GM23338 (cell line): ENCODE data around the gene LRRC26. TPM values are rescaled to one million over a fixed set of nuclear protein-coding genes. Genes with fewer than 3 reads are reported as not detected.

Experiments used
- ATAC-seq: fragments of 200-7000 bp; cut with Tn5 transposase; 3 replicates; pipeline ENCODE4 v1.9.1; 2020
- DNase-seq: peaks from one replicate; pipeline ENCODE4 v3.0.0-alpha.2; 2015; ENCODE audit warnings: low spot score
- H2AFZ ChIP-seq: fragments of 200-600 bp; sonication (generic); 2 replicates; pipeline ENCODE4 v1.8.0; 2016; ENCODE audit warnings: antibody characterized with exemption, mild to moderate bottlenecking, moderate library complexity
- H3F3A ChIP-seq: fragments of 200-600 bp; sonication (generic); replicated peaks from 2 replicates; pipeline ENCODE4 v1.8.0; 2017; ENCODE audit warnings: antibody characterized with exemption, mixed run types, low read depth
- H3K27ac ChIP-seq: fragments of 200-600 bp; sonication (generic); 2 replicates; pipeline ENCODE4 v1.6.1; 2016; ENCODE audit warnings: low read depth
- H3K27me3 ChIP-seq: fragments of 200-600 bp; sonication (generic); 2 replicates; pipeline ENCODE4 v1.8.0; 2016; ENCODE audit warnings: mild to moderate bottlenecking, mixed run types, moderate library complexity; ENCODE audit not compliant: insufficient read depth
- H3K36me3 ChIP-seq: fragments of 200-600 bp; sonication (generic); 2 replicates; pipeline ENCODE4 v1.8.0; 2016; ENCODE audit warnings: mild to moderate bottlenecking; ENCODE audit not compliant: insufficient read depth
- H3K4me1 ChIP-seq: fragments of 200-600 bp; sonication (generic); 2 replicates; pipeline ENCODE4 v1.8.0; 2016; ENCODE audit warnings: mild to moderate bottlenecking, moderate library complexity; ENCODE audit not compliant: insufficient read depth
- H3K4me2 ChIP-seq: fragments of 200-600 bp; sonication (generic); 2 replicates; pipeline ENCODE4 v1.7.1; 2017; ENCODE audit warnings: mixed run types
- H3K4me3 ChIP-seq: fragments of 200-600 bp; sonication (generic); 2 replicates; pipeline ENCODE4 v1.6.1; 2016; ENCODE audit warnings: mixed run types
- H3K79me2 ChIP-seq: fragments of 200-600 bp; sonication (generic); replicated peaks from 2 replicates; pipeline ENCODE4 v1.8.0; 2017; ENCODE audit warnings: mild to moderate bottlenecking; ENCODE audit not compliant: insufficient read depth
- H3K9me2 ChIP-seq: fragments of 200-600 bp; sonication (generic); 2 replicates; pipeline ENCODE4 v1.8.0; 2017; ENCODE audit not compliant: insufficient read depth
- H4K20me1 ChIP-seq: fragments of 200-600 bp; sonication (generic); replicated peaks from 2 replicates; pipeline ENCODE4 v1.8.0; 2017; ENCODE audit warnings: mild to moderate bottlenecking; ENCODE audit not compliant: insufficient read depth
- H3K27ac Mint-ChIP-seq: 2 replicates; pipeline ENCODE4 v1.8.0; 2020; ENCODE audit warnings: inconsistent platforms, mild to moderate bottlenecking, moderate library complexity, mixed read lengths
- H3K27me3 Mint-ChIP-seq: 3 replicates; pipeline ENCODE4 v1.8.0; 2022; ENCODE audit warnings: low read depth, mild to moderate bottlenecking, moderate library complexity, mixed read lengths, inconsistent platforms; ENCODE audit not compliant: insufficient read depth, poor library complexity
- H3K36me3 Mint-ChIP-seq: 3 replicates; pipeline ENCODE4 v1.8.0; 2021; ENCODE audit warnings: low read depth, mild to moderate bottlenecking, inconsistent platforms, moderate library complexity, mixed read lengths
- H3K4me1 Mint-ChIP-seq: 3 replicates; pipeline ENCODE4 v1.8.0; 2020; ENCODE audit warnings: mild to moderate bottlenecking, inconsistent platforms, mixed read lengths
- H3K4me3 Mint-ChIP-seq: 3 replicates; pipeline ENCODE4 v1.8.0; 2021; ENCODE audit warnings: moderate library complexity, mild to moderate bottlenecking, inconsistent platforms, mixed read lengths
- H3K9me3 Mint-ChIP-seq: 3 replicates; pipeline ENCODE4 v1.8.0; 2020; ENCODE audit warnings: moderate library complexity, mild to moderate bottlenecking, inconsistent platforms, mixed read lengths
- CREB1 ChIP-seq: fragments of 250-450 bp; sonication (Bioruptor Pico); IDR thresholded peaks from 2 replicates; pipeline ENCODE4 v1.5.0; 2020; ENCODE audit warnings: low read depth, mild to moderate bottlenecking, moderate library complexity
- CTCF ChIP-seq, 2 experiments: fragments of 200-600 bp in 1 of 2; sonication (generic) in 1 of 2; conservative IDR thresholded peaks; 2 replicates each; pipeline versions ENCODE4 v1.5.1 to v1.6.1; 2016 to 2017; ENCODE audit warnings: antibody characterized with exemption in 2 of 2, low read depth in 2 of 2, mild to moderate bottlenecking in 2 of 2, moderate library complexity in 1 of 2
- ETS1 ChIP-seq: IDR thresholded peaks from 2 replicates; pipeline ENCODE4 v1.6.1; 2016; ENCODE audit warnings: antibody characterized with exemption
- EZH2 ChIP-seq: fragments of 200-600 bp; sonication (generic); IDR thresholded peaks from one replicate; pipeline ENCODE4 v1.8.0; 2017; ENCODE audit warnings: antibody characterized with exemption, mild to moderate bottlenecking, low read depth; ENCODE audit not compliant: unreplicated experiment
- JUNB ChIP-seq: IDR thresholded peaks from one replicate; pipeline ENCODE4 v1.6.1; 2016; ENCODE audit warnings: antibody characterized with exemption; ENCODE audit not compliant: unreplicated experiment
- NANOG ChIP-seq: IDR thresholded peaks from 2 replicates; pipeline ENCODE4 v1.6.1; 2016; ENCODE audit warnings: antibody characterized with exemption, borderline replicate concordance
- REST ChIP-seq: IDR thresholded peaks from one replicate; pipeline ENCODE4 v1.6.1; 2018; ENCODE audit warnings: antibody characterized with exemption; ENCODE audit not compliant: unreplicated experiment
- STAT1 ChIP-seq: IDR thresholded peaks from one replicate; pipeline ENCODE4 v1.6.1; 2016; ENCODE audit warnings: antibody characterized with exemption; ENCODE audit not compliant: unreplicated experiment
- ZNF114 ChIP-seq: fragments of 250-450 bp; sonication (Bioruptor Pico); IDR thresholded peaks from 2 replicates; pipeline ENCODE4 v1.5.0; 2020; ENCODE audit warnings: mild to moderate bottlenecking, moderate library complexity
- ZNF331 ChIP-seq: fragments of 250-450 bp; sonication (Bioruptor Pico); IDR thresholded peaks from 2 replicates; pipeline ENCODE4 v1.5.0; 2020; ENCODE audit warnings: low read depth, mild to moderate bottlenecking, moderate library complexity
- ZNF462 ChIP-seq: fragments of 250-450 bp; sonication (Bioruptor Pico); IDR thresholded peaks from 2 replicates; pipeline ENCODE4 v1.5.0; 2020; ENCODE audit warnings: mild to moderate bottlenecking, moderate library complexity
- polyA plus RNA-seq: library from polyadenylated mRNA; unstranded; fragments of >200 nt; fragmentation: Nextera tagmentation; extraction: Ambion mirVana; gene quantifications from 2 replicates; pipeline ENCODE4 v1.2.1, GENCODE V29; 2016
- total RNA-seq: library from RNA; depleted of rRNA; stranded (reverse); fragments of >200 nt; shearing (Covaris generic); gene quantifications from 2 replicates; pipeline ENCODE4 v1.2.3, GENCODE V29; 2014

Gene LRRC26
- total and polyA plus RNA-seq, 2 experiments from 2014 or later = 0.21 to 4.3 TPM

- DNase-seq = no peak
- H3K27ac Mint-ChIP-seq = no peak overlapping the region
- TF ChIP-seq NANOG (no peak), CTCF (conservative IDR thresholded peaks at IDR 0.05; ENCODE audit: low read depth in 2 of 2) (no peak), ETS1 (no peak), CREB1 (CRISPR knock-in tag) (no peak), ZNF462 (no peak), ZNF331 (CRISPR knock-in tag) (no peak), STAT1 (no peak), JUNB (no peak), REST (no peak), ZNF114 (CRISPR knock-in tag) (no peak), EZH2 (no peak)
Observed at GRCh38 chr9:137178939-137179630, 9.2 kb upstream of the LRRC26 start.

More at GRCh38 chr9:137178939-137179630, 9.2 kb upstream of the LRRC26 start:
- H3K27ac ChIP-seq = no peak overlapping the region
- no peak overlapping the region for H3K4me3 ChIP-seq
- Mint-ChIP-seq H3K4me1 (no peaks in the 10 kb centered on the region; the same call in 1 of the 3 replicates), H3K4me3 (no peak overlapping the region), H3K36me3 (peaks cover 21% of the 10 kb centered on the region), H3K9me3 (no peaks in the 10 kb centered on the region), H3K27me3 (peaks cover 4% of the 10 kb centered on the region)
- ATAC-seq = no peak
- no peak overlapping the region for H3K4me2 ChIP-seq
- no peaks in the 10 kb centered on the region for H3K9me2 ChIP-seq
- no peaks in the 10 kb centered on the region for H3K79me2 ChIP-seq
- no peak overlapping the region for H2AFZ ChIP-seq
- no peaks in the 10 kb centered on the region for H3K27me3 ChIP-seq
- no peaks in the 10 kb centered on the region for H3K4me1 ChIP-seq
- no peaks in the 10 kb centered on the region for H4K20me1 ChIP-seq
- H3K36me3 ChIP-seq = no peaks in the 10 kb centered on the region
- H3F3A ChIP-seq = peaks cover 7% of the 10 kb centered on the region; the same call in 1 of the 2 replicates
